Measurements from ENCODE around the gene CASR.
A peak's percentile ranks its signal among the peaks of the same experiment; 100 is the strongest.
"Not testable (repeated sequence)": the region's sequence is repeated elsewhere in the genome, so short reads cannot be mapped to it uniquely, and the experiment has no call there.

CASR gene

GRCh38 chr3:122188737-122189136 lies 5.3 kb downstream of the CASR start:
- DNase-seq (ENCODE audit: low read depth): no peak
- TF ChIP-seq CTCF (IDR thresholded peaks at IDR 0.05; ENCODE audit: insufficient read depth, low read depth, low read length, missing control alignments): no peak
- no peak overlapping the region for H3K4me3 ChIP-seq (ENCODE audit: low read length)

- no peak for TF ChIP-seq CTCF (IDR thresholded peaks at IDR 0.05; ENCODE audit: insufficient read depth, low read depth, low read length, missing control alignments)
- H3K4me3 ChIP-seq (ENCODE audit: low read length): no peak overlapping the region
- DNase-seq (ENCODE audit: low read depth): no peak
These were observed 5.9 kb downstream of the CASR start for GRCh38 chr3:122189357-122189756.

- no peak for DNase-seq (ENCODE audit: low read depth)
- TF ChIP-seq CTCF (IDR thresholded peaks at IDR 0.05; ENCODE audit: insufficient read depth, low read depth, low read length, missing control alignments): no peak
- H3K4me3 ChIP-seq (ENCODE audit: low read length): no peak overlapping the region
These were observed 7.1 kb downstream of the CASR start for GRCh38 chr3:122190525-122190924.

- no peak for DNase-seq (ENCODE audit: low read depth)
- H3K4me3 ChIP-seq (ENCODE audit: low read length): no peak overlapping the region
- TF ChIP-seq CTCF (IDR thresholded peaks at IDR 0.05; ENCODE audit: insufficient read depth, low read depth, low read length, missing control alignments): no peak
These were observed 15.5 kb downstream of the CASR start for GRCh38 chr3:122198966-122199365.

GRCh38 chr3:122199552-122199951 lies 16.1 kb downstream of the CASR start:
- no peak for DNase-seq (ENCODE audit: low read depth)
- TF ChIP-seq CTCF (IDR thresholded peaks at IDR 0.05; ENCODE audit: insufficient read depth, low read depth, low read length, missing control alignments): no peak
- no peak overlapping the region for H3K4me3 ChIP-seq (ENCODE audit: low read length)

GRCh38 chr3:122200661-122201060 lies 17.2 kb downstream of the CASR start:
- no peak for TF ChIP-seq CTCF (IDR thresholded peaks at IDR 0.05; ENCODE audit: insufficient read depth, low read depth, low read length, missing control alignments)
- peak; percentile 23 for DNase-seq (ENCODE audit: low read depth)
- H3K4me3 ChIP-seq (ENCODE audit: low read length): no peak overlapping the region

DNA sequence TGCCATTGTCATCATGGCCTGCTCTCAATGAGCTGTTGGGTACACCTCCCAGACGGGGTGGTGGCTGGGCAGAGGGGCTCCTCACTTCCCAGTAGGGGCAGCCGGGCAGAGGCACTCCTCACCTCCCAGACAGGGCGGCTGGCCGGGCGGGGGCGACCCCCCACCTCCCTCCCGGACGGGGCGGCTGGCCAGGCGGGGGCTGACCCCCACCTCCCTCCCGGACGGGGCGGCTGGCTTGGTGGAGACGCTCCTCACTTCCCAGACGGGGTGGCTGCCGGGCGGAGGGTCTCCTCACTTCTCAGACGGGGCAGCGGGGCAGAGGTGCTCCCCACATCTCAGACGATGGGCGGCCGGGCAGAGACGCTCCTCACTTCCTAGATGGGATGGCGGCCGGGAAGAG lies 18.0 kb downstream of the CASR start:
- DNase-seq (ENCODE audit: low read depth); H3K4me3 ChIP-seq (ENCODE audit: low read length): not testable (repeated sequence)

- no peak for TF ChIP-seq CTCF (IDR thresholded peaks at IDR 0.05; ENCODE audit: insufficient read depth, low read depth, low read length, missing control alignments)
- no peak for DNase-seq (ENCODE audit: low read depth)
- H3K4me3 ChIP-seq (ENCODE audit: low read length): no peak overlapping the region
These were observed 25.1 kb downstream of the CASR start for GRCh38 chr3:122208579-122208978.

Data from epithelial cell of esophagus (primary cell).